ENCODE results near the gene AKAP8. TPM values are rescaled to one million over a fixed set of nuclear protein-coding genes. Genes with fewer than 3 reads are reported as not detected.
"Not testable (repeated sequence)": the region's sequence is repeated elsewhere in the genome, so short reads cannot be mapped to it uniquely, and the experiment has no call there.

Gene AKAP8
- total RNA-seq, 2 donors from 2014 or later = 18.7 to 54.9 TPM

DNA sequence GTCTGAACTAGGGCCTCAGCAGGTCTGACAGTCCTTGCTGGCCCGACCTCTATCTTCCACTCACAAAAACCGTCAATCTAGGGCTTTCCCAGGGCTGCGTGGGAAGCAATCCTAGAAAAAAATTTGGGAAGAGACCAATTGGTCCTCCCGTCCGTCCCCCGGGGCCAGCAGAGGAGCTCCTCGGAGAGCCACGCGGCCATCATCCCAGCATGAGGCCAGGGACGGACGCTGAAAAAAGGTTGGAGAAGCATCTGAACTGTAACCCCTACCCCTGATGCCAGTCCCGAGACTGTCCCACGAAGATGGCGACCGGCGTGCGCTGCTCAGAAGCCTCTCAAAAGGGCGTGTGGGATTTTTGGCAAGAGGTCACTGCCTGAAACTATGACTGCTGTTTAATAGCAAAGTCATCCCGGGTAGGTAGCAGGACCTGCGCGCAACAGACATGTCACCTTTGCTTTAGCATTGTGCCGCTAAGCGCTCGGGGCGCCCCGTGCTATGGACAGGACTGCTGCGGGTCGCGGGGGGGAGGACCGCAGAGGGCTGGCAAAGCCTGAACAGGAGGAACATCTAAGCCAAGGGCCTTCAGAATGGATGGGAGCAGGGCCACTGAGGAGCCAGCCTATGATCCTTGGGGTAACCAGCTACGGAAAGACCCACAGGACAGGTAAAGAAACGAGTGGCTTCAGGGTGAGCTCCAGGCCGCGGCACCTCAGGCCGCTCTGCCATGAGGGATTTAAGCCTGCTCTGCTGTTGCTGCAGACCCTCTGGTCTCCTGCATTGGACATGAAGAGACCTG lies 10.6 kb downstream of the AKAP8 start:
- Histone ChIP-seq H3K4me1 (ENCODE audit: control insufficient read depth in 1 of 2, low read depth in 2 of 2) (peaks cover 1 to 9% of the 10 kb centered on the region in 2 donors), H3K9me3 (no peaks in the 10 kb centered on the region), H3K36me3 (peaks cover 80% of the 10 kb centered on the region), H3K27ac (no peak overlapping the region), H3K4me3 (no peak overlapping the region), H3K27me3 (replicated peaks; ENCODE audit: insufficient read depth) (no peaks in the 10 kb centered on the region)
- TF ChIP-seq, protein P1, sequence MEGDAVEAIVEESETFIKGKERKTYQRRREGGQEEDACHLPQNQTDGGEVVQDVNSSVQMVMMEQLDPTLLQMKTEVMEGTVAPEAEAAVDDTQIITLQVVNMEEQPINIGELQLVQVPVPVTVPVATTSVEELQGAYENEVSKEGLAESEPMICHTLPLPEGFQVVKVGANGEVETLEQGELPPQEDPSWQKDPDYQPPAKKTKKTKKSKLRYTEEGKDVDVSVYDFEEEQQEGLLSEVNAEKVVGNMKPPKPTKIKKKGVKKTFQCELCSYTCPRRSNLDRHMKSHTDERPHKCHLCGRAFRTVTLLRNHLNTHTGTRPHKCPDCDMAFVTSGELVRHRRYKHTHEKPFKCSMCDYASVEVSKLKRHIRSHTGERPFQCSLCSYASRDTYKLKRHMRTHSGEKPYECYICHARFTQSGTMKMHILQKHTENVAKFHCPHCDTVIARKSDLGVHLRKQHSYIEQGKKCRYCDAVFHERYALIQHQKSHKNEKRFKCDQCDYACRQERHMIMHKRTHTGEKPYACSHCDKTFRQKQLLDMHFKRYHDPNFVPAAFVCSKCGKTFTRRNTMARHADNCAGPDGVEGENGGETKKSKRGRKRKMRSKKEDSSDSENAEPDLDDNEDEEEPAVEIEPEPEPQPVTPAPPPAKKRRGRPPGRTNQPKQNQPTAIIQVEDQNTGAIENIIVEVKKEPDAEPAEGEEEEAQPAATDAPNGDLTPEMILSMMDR (IDR thresholded peaks at IDR 0.05) = no peak
- DNase-seq (ENCODE audit: low spot score) (no peak), ATAC-seq (ENCODE audit: insufficient number of reproducible peaks, low FRiP score, low read depth) (no peak)

DNA sequence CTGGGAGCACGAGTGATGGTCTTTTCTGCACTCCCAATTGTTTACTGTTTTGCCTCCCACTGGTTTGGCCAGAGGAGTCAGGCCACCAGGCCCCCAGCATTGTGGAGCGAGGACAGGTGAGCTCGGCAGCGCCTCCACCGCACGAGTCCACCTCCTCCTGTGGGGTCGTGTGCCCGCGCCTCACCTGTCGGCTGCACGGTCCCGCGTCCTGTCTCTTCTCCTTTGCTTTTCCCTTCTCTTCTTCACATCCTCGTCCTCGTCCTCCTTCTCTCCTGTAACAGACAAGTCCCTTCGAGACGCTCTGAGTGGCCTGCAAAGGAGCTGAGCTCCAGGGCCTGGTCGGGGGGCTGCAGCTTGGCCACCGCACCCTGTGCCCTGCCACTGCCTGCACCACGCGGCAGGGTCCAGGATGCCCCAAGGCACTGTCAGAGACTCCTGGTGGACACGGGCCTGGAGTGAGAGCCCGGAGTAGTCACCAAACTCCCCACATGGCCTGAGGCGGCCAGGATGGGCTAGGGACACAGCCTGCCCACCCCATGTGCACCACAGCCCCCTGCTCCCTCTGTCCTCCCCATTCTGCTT lies 11.4 kb downstream of the AKAP8 start:
- H3K9me3 ChIP-seq = no peaks in the 10 kb centered on the region
- H3K27me3 ChIP-seq (replicated peaks; ENCODE audit: insufficient read depth) = no peaks in the 10 kb centered on the region
- DNase-seq (ENCODE audit: low spot score) (no peak), ATAC-seq (ENCODE audit: insufficient number of reproducible peaks, low FRiP score, low read depth) (no peak)
- H3K4me3 ChIP-seq = no peak overlapping the region
- peaks cover 75% of the 10 kb centered on the region for H3K36me3 ChIP-seq
- peaks cover 0 to under 1% of the 10 kb centered on the region in 2 donors for H3K4me1 ChIP-seq (ENCODE audit: control insufficient read depth in 1 of 2, low read depth in 2 of 2)
- no peak overlapping the region for H3K27ac ChIP-seq
- TF ChIP-seq, protein P1 (IDR thresholded peaks at IDR 0.05) = no peak

- Histone ChIP-seq H3K9me3 (no peaks in the 10 kb centered on the region), H3K4me1 (ENCODE audit: control insufficient read depth in 1 of 2, low read depth in 2 of 2) (no peaks in the 10 kb centered on the region), H3K4me3 (no peak overlapping the region), H3K36me3 (peaks cover 68% of the 10 kb centered on the region), H3K27me3 (replicated peaks; ENCODE audit: insufficient read depth) (no peaks in the 10 kb centered on the region), H3K27ac (no peak overlapping the region)
- TF ChIP-seq, protein P1 (IDR thresholded peaks at IDR 0.05) = no peak
- no peak for ATAC-seq (ENCODE audit: insufficient number of reproducible peaks, low FRiP score, low read depth)
- no peak for DNase-seq (ENCODE audit: low spot score)
Observed at GRCh38 chr19:15367439-15367838, 12.1 kb downstream of the AKAP8 start.

- Histone ChIP-seq H3K27ac (no peak overlapping the region), H3K36me3 (peaks cover 61% of the 10 kb centered on the region), H3K4me3 (no peak overlapping the region), H3K9me3 (no peaks in the 10 kb centered on the region), H3K27me3 (replicated peaks; ENCODE audit: insufficient read depth) (no peaks in the 10 kb centered on the region), H3K4me1 (ENCODE audit: control insufficient read depth in 1 of 2, low read depth in 2 of 2) (no peaks in the 10 kb centered on the region)
- ATAC-seq (ENCODE audit: insufficient number of reproducible peaks, low FRiP score, low read depth) (no peak), DNase-seq (ENCODE audit: low spot score) (no peak)
- TF ChIP-seq, protein P1 (IDR thresholded peaks at IDR 0.05) = no peak
Observed at GRCh38 chr19:15365264-15365663, 14.3 kb downstream of the AKAP8 start.

- DNase-seq (ENCODE audit: low spot score); H3K4me3 ChIP-seq; ATAC-seq (ENCODE audit: insufficient number of reproducible peaks, low FRiP score, low read depth); H3K4me1 ChIP-seq (ENCODE audit: control insufficient read depth in 1 of 2, low read depth in 2 of 2); H3K27me3 ChIP-seq (replicated peaks; ENCODE audit: insufficient read depth); H3K27ac ChIP-seq; H3K9me3 ChIP-seq: not testable (repeated sequence)
- peaks cover 57% of the 10 kb centered on the region for H3K36me3 ChIP-seq
Observed at GRCh38 chr19:15363791-15364190, 15.8 kb downstream of the AKAP8 start.

DNA sequence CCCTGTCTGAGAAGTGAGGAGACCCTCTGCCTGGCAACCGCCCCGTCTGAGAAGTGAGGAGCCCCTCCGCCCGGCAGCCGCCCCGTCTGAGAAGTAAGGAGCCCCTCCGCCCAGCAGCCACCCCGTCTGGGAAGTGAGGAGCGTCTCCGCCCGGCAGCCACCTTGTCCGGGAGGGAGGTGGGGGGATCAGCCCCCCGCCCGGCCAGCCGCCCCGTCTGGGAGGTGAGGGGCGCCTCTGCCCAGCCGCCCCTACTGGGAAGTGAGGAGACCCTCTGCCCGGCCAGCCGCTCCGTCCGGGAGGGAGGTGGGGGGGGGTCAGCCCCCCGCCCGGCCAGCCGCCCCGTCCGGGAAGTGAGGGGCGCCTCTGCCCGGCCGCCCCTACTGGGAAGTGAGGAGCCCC lies 16.5 kb downstream of the AKAP8 start:
- H3K27me3 ChIP-seq (replicated peaks; ENCODE audit: insufficient read depth); H3K9me3 ChIP-seq; H3K4me3 ChIP-seq; H3K4me1 ChIP-seq (ENCODE audit: control insufficient read depth in 1 of 2, low read depth in 2 of 2); DNase-seq (ENCODE audit: low spot score); H3K27ac ChIP-seq; ATAC-seq (ENCODE audit: insufficient number of reproducible peaks, low FRiP score, low read depth): not testable (repeated sequence)
- H3K36me3 ChIP-seq = peaks cover 57% of the 10 kb centered on the region

GRCh38 chr19:15360015-15360414 lies 19.6 kb downstream of the AKAP8 start:
- H3K27ac ChIP-seq; H3K4me1 ChIP-seq (ENCODE audit: control insufficient read depth in 1 of 2, low read depth in 2 of 2); H3K4me3 ChIP-seq; H3K27me3 ChIP-seq (replicated peaks; ENCODE audit: insufficient read depth); DNase-seq (ENCODE audit: low spot score); ATAC-seq (ENCODE audit: insufficient number of reproducible peaks, low FRiP score, low read depth); H3K9me3 ChIP-seq: not testable (repeated sequence)
- H3K36me3 ChIP-seq = peaks cover 60% of the 10 kb centered on the region
